HCT116 (cell line): Measurements from ENCODE around the gene CCDC92. TPM values are rescaled to one million over a fixed set of nuclear protein-coding genes. Genes with fewer than 3 reads are reported as not detected.

Source experiments
- ATAC-seq: fragments of 200-7000 bp; cut with Tn5 transposase; 2 replicates; pipeline ENCODE4 v1.9.1; 2020; ENCODE audit warnings: mild to moderate bottlenecking, moderate library complexity
- BruUV-seq: library from RNA; stranded (reverse); fragments of 400-500 nt; replicated peaks from 2 replicates; lab custom pipeline; 2021; lab: Mats Ljungman, UMichigan
- CTCF ChIA-PET: fragments of 300-600 bp; sonication (Branson Sonifier 250); formaldehyde crosslinking; loops from one replicate; lab custom pipeline; 2021; ENCODE audit warnings: antibody characterized with exemption; lab: Charles Lee
- POLR2A ChIA-PET: fragments of 300-600, 350-600 bp; sonication (Branson Sonifier 250); formaldehyde crosslinking; loops from one replicate; lab custom pipeline; 2021; ENCODE audit warnings: antibody characterized with exemption; lab: Charles Lee
- RAD21 ChIA-PET, 2 experiments: fragments of 300-600 bp; sonication (Branson Sonifier 250); formaldehyde crosslinking; loops; one replicate each; lab custom pipeline; 2023; ENCODE audit warnings: low total read pairs in 2 of 2; ENCODE audit not compliant: uncharacterized antibody in 2 of 2, unreplicated experiment in 2 of 2, low non-redundant PET in 1 of 2; lab: Charles Lee
- DNase-seq: peaks from one replicate; pipeline ENCODE4 v3.0.0-alpha.2; 2010; ENCODE audit warnings: low read depth, low spot score
- H2AFZ ChIP-seq: fragments of 200-600 bp; shearing (Covaris generic), sonication (generic); 2 replicates; pipeline ENCODE4 v1.6.1; 2017; ENCODE audit warnings: low read depth, mixed run types, mixed read lengths, antibody characterized with exemption, low read length; ENCODE audit not compliant: poor library complexity, severe bottlenecking
- H3K27ac ChIP-seq: 2 replicates; pipeline ENCODE4 v1.5.1; 2012; ENCODE audit warnings: low read depth, low read length
- H3K27me3 ChIP-seq: fragments of 200-600 bp; sonication (generic); 2 replicates; pipeline ENCODE4 v1.6.1; 2016; ENCODE audit warnings: mixed run types, low read length, mixed read lengths; ENCODE audit not compliant: insufficient read depth
- H3K36me3 ChIP-seq, 2 experiments: fragments of 200-500 bp in 1 of 2; fragments of 200-600 bp in 1 of 2; sonication (Bioruptor generic) in 1 of 2; sonication (generic) in 1 of 2; 2 replicates each; pipeline versions ENCODE4 v1.5.1 to v1.6.1; 2014 to 2016; ENCODE audit warnings: low read length in 2 of 2, inconsistent platforms in 1 of 2, mixed read lengths in 1 of 2, mixed run types in 1 of 2; ENCODE audit not compliant: insufficient read depth in 2 of 2, control insufficient read depth in 1 of 2
- H3K4me1 ChIP-seq, 2 experiments: fragments of 200-600 bp in 1 of 2; sonication (generic) in 1 of 2; 2 replicates each; pipeline versions ENCODE4 v1.5.1 to v1.6.1; 2012 to 2017; ENCODE audit warnings: low read length in 2 of 2, inconsistent platforms in 1 of 2, mild to moderate bottlenecking in 1 of 2, mixed read lengths in 1 of 2, mixed run types in 1 of 2, moderate library complexity in 1 of 2; ENCODE audit not compliant: insufficient read depth in 2 of 2, control insufficient read depth in 1 of 2
- H3K4me2 ChIP-seq: fragments of 200-600 bp; sonication (generic); 2 replicates; pipeline ENCODE4 v1.6.1; 2017; ENCODE audit warnings: mixed run types, low read length, mixed read lengths
- H3K4me3 ChIP-seq, 2 experiments: fragments of 200-600 bp in 1 of 2; sonication (generic) in 1 of 2; replicated peaks in 1 of 2; 2 replicates each; pipeline ENCODE4 v1.5.1; 2011 to 2016; ENCODE audit warnings: low read length in 2 of 2, control low read depth in 1 of 2, low read depth in 1 of 2, mild to moderate bottlenecking in 1 of 2, mixed read lengths in 1 of 2, mixed run types in 1 of 2
- H3K79me2 ChIP-seq: fragments of 200-600 bp; sonication (generic); 2 replicates; pipeline ENCODE4 v1.6.1; 2017; ENCODE audit warnings: mild to moderate bottlenecking, mixed run types, low read length, moderate library complexity, mixed read lengths; ENCODE audit not compliant: insufficient read depth
- H3K9ac ChIP-seq: fragments of 200-600 bp; sonication (generic); 2 replicates; pipeline ENCODE4 v1.6.1; 2016; ENCODE audit warnings: low read length, mixed read lengths
- H3K9me2 ChIP-seq: fragments of 200-600 bp; sonication (generic), shearing (Covaris generic); 2 replicates; pipeline ENCODE4 v1.6.1; 2017; ENCODE audit warnings: mixed run types, mild to moderate bottlenecking, moderate library complexity; ENCODE audit not compliant: insufficient read depth
- H3K9me3 ChIP-seq, 2 experiments: fragments of 200-500 bp in 1 of 2; fragments of 200-600 bp in 1 of 2; sonication (Bioruptor generic) in 1 of 2; sonication (generic) in 1 of 2; 2 replicates each; pipeline ENCODE4 v1.6.1; 2014 to 2017; ENCODE audit warnings: low read length in 2 of 2, mixed read lengths in 2 of 2, inconsistent platforms in 1 of 2, low read depth in 1 of 2, mild to moderate bottlenecking in 1 of 2, mixed run types in 1 of 2, moderate library complexity in 1 of 2; ENCODE audit not compliant: control insufficient read depth in 1 of 2, insufficient read depth in 1 of 2
- H4K20me1 ChIP-seq: fragments of 200-600 bp; sonication (generic), shearing (Covaris generic); 2 replicates; pipeline ENCODE4 v1.6.1; 2017; ENCODE audit warnings: mixed run types, mild to moderate bottlenecking, moderate library complexity; ENCODE audit not compliant: insufficient read depth
- EGR1 ChIP-seq: IDR thresholded peaks from 2 replicates; pipeline ENCODE4 v1.6.1; 2012; ENCODE audit warnings: low read depth
- ELF1 ChIP-seq: IDR thresholded peaks from 2 replicates; pipeline ENCODE4 v1.6.1; 2012; ENCODE audit warnings: low read depth, borderline replicate concordance
- FOSL1 ChIP-seq: IDR thresholded peaks from 2 replicates; pipeline ENCODE4 v1.6.1; 2012; ENCODE audit warnings: low read depth
- POLR2A ChIP-seq: IDR thresholded peaks from 2 replicates; pipeline ENCODE4 v1.7.0; 2011; ENCODE audit warnings: borderline replicate concordance; ENCODE audit not compliant: insufficient read depth, insufficient read length; ENCODE audit errors: extremely low read depth
- POLR2AphosphoS5 ChIP-seq: IDR thresholded peaks from 2 replicates; pipeline ENCODE4 v1.6.1; 2011; ENCODE audit warnings: mild to moderate bottlenecking, low read depth, low read length, moderate library complexity
- SIN3A ChIP-seq: IDR thresholded peaks from 2 replicates; pipeline ENCODE4 v1.6.1; 2012; ENCODE audit warnings: low read depth
- SRF ChIP-seq: IDR thresholded peaks from 2 replicates; pipeline ENCODE4 v1.6.1; 2012; ENCODE audit warnings: low read depth
- YY1 ChIP-seq: IDR thresholded peaks from 2 replicates; pipeline ENCODE4 v1.6.1; 2011; ENCODE audit warnings: low read length, low read depth, moderate library complexity, mild to moderate bottlenecking; ENCODE audit not compliant: insufficient replicate concordance; ENCODE audit errors: extremely low read depth
- ZFX ChIP-seq: fragments of 450-650 bp; IDR thresholded peaks from 2 replicates; pipeline ENCODE4 v1.6.1; 2017
- intact Hi-C: fragments of 100-400 bp; cut with micrococcal nuclease; formaldehyde crosslinking; loops from 2 replicates; pipeline ENCODE4 v1.10.0; 2022
- total RNA-seq: library from RNA; stranded (reverse); gene quantifications from one replicate; pipeline ENCODE4 v1.2.1, GENCODE V29; 2021; ENCODE audit not compliant: unreplicated experiment

Gene CCDC92
- total RNA-seq, 1 experiment from 2014 or later, result 9.7 TPM

DNA sequence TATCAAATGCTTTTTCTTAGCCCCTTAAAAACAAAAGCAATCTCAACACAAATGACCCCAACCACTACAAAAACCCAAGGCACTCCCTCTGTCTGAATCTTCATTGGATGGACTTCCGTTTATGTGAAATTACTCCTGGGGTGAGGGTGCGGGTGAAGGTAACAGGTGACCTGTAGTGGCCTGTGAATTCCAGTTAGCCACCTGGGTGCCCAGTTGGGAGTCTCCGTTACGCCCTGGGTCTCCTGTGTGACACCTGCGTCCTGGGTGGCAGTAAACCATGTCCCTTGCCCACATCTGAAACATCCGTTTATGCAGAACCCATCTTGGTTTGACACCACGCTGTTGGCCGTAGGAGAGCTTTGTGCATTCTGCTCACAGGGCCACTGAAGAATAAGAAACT is 62.6 kb downstream of the CCDC92 start:
- H3K79me2 ChIP-seq, result no peaks in the 10 kb centered on the region
- H3K27ac ChIP-seq, result no peak overlapping the region
- intact Hi-C loops, result no loop called here
- H3K4me1 ChIP-seq, result peaks cover 10 to 23% of the 10 kb centered on the region in 2 experiments
- H4K20me1 ChIP-seq, result no peaks in the 10 kb centered on the region
- BruUV-seq, result no TSS peak
- H3K9me3 ChIP-seq, result no peaks in the 10 kb centered on the region
- H3K9me2 ChIP-seq, result no peaks in the 10 kb centered on the region
- TF ChIP-seq FOSL1 (no peak), SRF (no peak), YY1 (no peak), EGR1 (no peak), ZFX (no peak), ELF1 (no peak), POLR2A (no peak)
- DNase-seq (no peak), ATAC-seq (no peak)
- H2AFZ ChIP-seq, result no peak overlapping the region
- no peaks in the 10 kb centered on the region for H3K36me3 ChIP-seq
- H3K27me3 ChIP-seq, result no peaks in the 10 kb centered on the region
- no peak overlapping the region for H3K4me3 ChIP-seq
- no peak overlapping the region for H3K4me2 ChIP-seq
- CTCF ChIA-PET, result interaction anchor here (1.3 kb wide), 1 partner anchor 122 kb away, joined by 3 read pairs; no protein-coding TSS in a partner anchor
- RAD21 ChIA-PET, result no interaction called here
- H3K9ac ChIP-seq, result no peak overlapping the region
- POLR2A ChIA-PET, result no interaction called here

- no peaks in the 10 kb centered on the region for H3K36me3 ChIP-seq
- CTCF ChIA-PET, result no interaction called here
Measured at GRCh38 chr12:123908884-123909725, 63.5 kb downstream of the CCDC92 start.

More at GRCh38 chr12:123908884-123909725, 63.5 kb downstream of the CCDC92 start:
- Histone ChIP-seq H2AFZ (no peak overlapping the region), H3K9me2 (no peaks in the 10 kb centered on the region), H3K4me2 (no peak overlapping the region), H4K20me1 (no peaks in the 10 kb centered on the region), H3K27ac (no peak overlapping the region), H3K9me3 (no peaks in the 10 kb centered on the region), H3K4me1 (peaks cover 12 to 24% of the 10 kb centered on the region in 2 experiments), H3K27me3 (no peaks in the 10 kb centered on the region), H3K4me3 (no peak overlapping the region), H3K9ac (no peak overlapping the region), H3K79me2 (no peaks in the 10 kb centered on the region)
- no TSS peak for BruUV-seq
- ChIA-PET RAD21 (no interaction called here), POLR2A (no interaction called here)
- intact Hi-C loops, result no loop called here
- DNase-seq (no peak), ATAC-seq (no peak)
- no peak for TF ChIP-seq SIN3A
- no peak for TF ChIP-seq POLR2AphosphoS5
- no peak for TF ChIP-seq SRF
